GM21526 (cell line): ENCODE measurements around the gene KCNMA1.
"Not testable (repeated sequence)": the region's sequence is repeated elsewhere in the genome, so short reads cannot be mapped to it uniquely, and the experiment has no call there.

ENCODE experiments used
- ATAC-seq: cut with Tn5 transposase; IDR thresholded peaks from one replicate; pipeline ENCODE4 v1.9.1; 2021; ENCODE audit warnings: moderate library complexity; ENCODE audit not compliant: unreplicated experiment, low FRiP score

The KCNMA1 gene

GRCh38 chr10:77589703-77590102, 47.9 kb downstream of the KCNMA1 start:
- ATAC-seq, result not testable (repeated sequence)

- ATAC-seq, result no peak
Observed at GRCh38 chr10:77588886-77589285, 48.7 kb downstream of the KCNMA1 start.

GRCh38 chr10:77587416-77587790, 50.2 kb downstream of the KCNMA1 start:
- ATAC-seq, result no peak

- no peak for ATAC-seq
Observed at GRCh38 chr10:77586719-77587415, 50.7 kb downstream of the KCNMA1 start.

- ATAC-seq, result no peak
Observed at GRCh38 chr10:77584938-77585337, 52.7 kb downstream of the KCNMA1 start.

DNA sequence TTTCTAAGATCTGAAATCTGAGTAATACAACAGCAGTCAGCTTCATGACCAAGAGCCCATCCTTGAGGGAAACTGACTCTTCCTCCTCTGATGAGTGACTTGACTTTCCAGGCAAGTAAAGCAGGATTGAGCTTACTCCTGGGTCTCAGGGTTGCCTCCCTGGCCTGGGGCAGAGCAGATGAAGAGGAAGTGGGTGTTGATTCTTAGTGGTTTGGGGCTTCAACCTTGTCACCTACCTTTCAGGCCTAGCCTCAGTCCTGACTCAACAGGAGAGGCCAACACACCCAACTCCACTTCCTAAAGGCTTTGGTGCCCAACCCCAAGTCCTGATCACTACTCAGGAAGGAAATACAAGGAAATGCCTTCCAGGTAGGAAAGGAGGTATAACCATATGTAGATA, 54.1 kb downstream of the KCNMA1 start:
- ATAC-seq, result no peak

DNA sequence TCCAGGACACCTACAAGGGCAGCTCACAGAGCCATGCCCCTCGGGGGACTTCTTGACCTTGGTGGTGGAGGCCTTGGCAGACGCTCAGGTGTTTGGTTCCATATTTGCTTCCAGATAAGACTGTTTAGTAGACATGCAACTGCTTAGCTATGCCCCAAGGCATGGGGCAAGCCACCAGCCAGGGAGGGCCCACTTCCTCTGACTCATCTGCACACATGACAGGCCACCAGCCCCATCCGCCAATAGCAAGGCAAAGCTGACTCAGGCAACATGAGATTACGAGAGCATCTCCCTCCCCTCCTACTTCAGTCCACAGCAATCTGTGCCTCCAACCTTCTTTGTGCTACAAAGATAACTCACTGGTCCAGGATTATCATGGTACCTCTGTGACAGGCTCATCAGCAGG, 54.9 kb downstream of the KCNMA1 start:
- no peak for ATAC-seq

GRCh38 chr10:77581738-77582137, 55.9 kb downstream of the KCNMA1 start:
- no peak for ATAC-seq

- no peak for ATAC-seq
Observed at GRCh38 chr10:77580482-77580881, 57.1 kb downstream of the KCNMA1 start.

- no peak for ATAC-seq
Observed at GRCh38 chr10:77578583-77579227, 58.9 kb downstream of the KCNMA1 start.

DNA sequence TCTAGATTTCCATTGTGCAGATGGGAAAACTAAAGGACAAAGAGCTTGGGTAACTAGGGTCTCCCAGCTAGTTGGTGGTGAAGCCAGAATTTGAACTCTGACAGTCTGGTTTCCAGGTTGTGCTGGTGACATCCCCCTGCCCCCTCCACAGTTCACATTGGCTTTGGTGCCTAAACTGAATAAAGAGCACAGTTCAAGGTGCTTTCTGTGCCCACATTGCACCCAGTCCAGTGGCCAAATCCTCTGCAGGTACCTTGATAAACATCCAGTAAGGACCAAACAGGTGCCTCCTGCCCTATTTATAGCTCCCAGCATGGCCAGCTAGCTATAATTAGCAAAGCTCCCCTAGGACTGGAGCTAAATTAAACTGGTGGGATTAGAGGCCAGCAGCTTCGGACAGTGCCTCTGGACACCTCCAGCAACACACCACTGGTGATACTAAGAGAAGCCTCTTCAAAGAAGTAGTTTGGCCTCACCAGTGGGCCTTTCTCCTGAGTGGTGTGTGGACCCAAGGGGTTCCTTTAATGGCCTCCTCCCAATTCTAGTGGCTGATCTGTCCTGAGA, 59.9 kb downstream of the KCNMA1 start:
- no peak for ATAC-seq

GRCh38 chr10:77576444-77577032, 61.1 kb downstream of the KCNMA1 start:
- no peak for ATAC-seq

- ATAC-seq, result no peak
Observed at GRCh38 chr10:77576007-77576367, 61.6 kb downstream of the KCNMA1 start.

GRCh38 chr10:77575271-77576006, 62.2 kb downstream of the KCNMA1 start:
- no peak for ATAC-seq

GRCh38 chr10:77574438-77574837, 63.2 kb downstream of the KCNMA1 start:
- ATAC-seq, result no peak

DNA sequence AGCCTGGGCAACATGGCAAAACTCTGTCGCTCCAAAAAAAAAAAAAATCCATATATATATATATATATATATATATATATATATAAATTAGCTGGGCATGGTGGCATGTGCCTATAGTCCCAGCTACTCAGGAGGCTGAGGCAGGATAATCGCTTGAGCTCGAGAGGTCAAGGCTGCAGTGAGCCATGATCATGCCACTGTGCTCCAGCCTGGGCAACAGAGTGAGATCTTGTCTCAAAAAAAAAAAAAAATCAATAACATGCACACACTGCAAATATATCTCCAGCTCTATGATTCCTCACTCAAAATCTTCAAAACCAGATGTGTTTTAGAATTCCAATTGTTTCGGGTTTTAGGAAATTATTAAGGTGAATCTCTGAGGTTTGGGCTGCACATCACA, 65.1 kb downstream of the KCNMA1 start:
- ATAC-seq, result not testable (repeated sequence)

DNA sequence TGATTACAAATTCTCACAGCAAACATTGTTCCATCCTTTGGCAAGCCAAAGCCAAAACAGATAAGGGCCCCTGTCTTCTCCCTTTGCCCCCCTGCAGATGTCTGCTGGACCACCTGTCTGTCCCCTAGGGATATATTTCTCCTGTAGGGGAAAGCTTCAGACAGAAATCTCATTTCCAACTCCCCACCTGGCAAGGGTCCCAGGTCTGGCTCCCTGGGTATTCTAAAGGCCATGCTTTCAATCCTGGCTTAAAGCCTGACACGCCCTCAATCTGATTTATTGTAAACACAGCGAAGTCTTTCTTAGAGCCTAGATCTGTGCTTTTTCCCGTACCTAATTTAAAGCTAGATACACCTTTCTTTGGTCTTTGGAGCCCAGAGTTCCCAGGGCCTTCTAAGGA, 66.1 kb downstream of the KCNMA1 start:
- no peak for ATAC-seq

- ATAC-seq, result no peak
Observed at GRCh38 chr10:77566914-77567566, 70.6 kb downstream of the KCNMA1 start.

DNA sequence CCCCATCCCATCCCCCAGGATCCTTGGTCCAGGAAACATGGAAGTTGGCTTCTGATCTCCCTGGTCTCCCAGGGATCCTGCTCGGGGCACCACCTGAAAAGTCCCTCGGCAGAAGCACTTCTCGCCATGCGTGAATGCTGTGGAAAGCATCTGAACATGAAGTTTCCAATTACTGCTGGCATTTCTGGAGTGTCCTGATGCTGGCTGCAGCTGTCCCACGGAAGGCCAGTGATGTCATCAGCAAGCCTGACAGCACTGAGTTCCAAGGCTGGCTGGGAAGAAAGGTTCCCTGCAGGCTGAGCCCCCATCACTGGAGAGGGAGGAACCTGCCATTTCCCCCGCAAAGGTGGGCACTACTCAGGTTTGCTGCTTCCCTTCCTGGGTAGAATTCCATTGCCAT, 71.4 kb downstream of the KCNMA1 start:
- ATAC-seq, result no peak

- no peak for ATAC-seq
Observed at GRCh38 chr10:77565590-77566023, 72.0 kb downstream of the KCNMA1 start.
